HEK293 (cell line): ENCODE measurements around the gene ASB16.

Source experiments
- CTCF ChIA-PET: fragments of 350-600 bp; formaldehyde crosslinking; extraction: SDS; loops from one replicate; lab custom pipeline; 2021; ENCODE audit warnings: antibody characterized with exemption; lab: Yijun Ruan, JAX
- POLR2A ChIA-PET: fragments of 300-600 bp; formaldehyde crosslinking; extraction: SDS; loops from one replicate; lab custom pipeline; 2020; ENCODE audit warnings: antibody characterized with exemption, inconsistent platforms; lab: Yijun Ruan, JAX
- H3K27ac ChIP-seq: fragments of 200-500 bp; sonication (Bioruptor generic); 2 replicates; pipeline ENCODE4 v1.5.1; 2014; ENCODE audit warnings: low read depth, low read length, control low read depth, inconsistent platforms; ENCODE audit errors: extremely low read depth
- H3K36me3 ChIP-seq, 2 experiments: fragments of 200-500 bp in 1 of 2; sonication (Bioruptor generic) in 1 of 2; 1 replicate in 1 of 2; 2 replicates in 1 of 2; pipeline ENCODE4 v1.5.1; 2014 to 2017; ENCODE audit warnings: inconsistent platforms in 2 of 2, low read length in 2 of 2; ENCODE audit not compliant: control insufficient read depth in 2 of 2, insufficient read depth in 1 of 2
- H3K4me1 ChIP-seq: fragments of 200-500 bp; sonication (Bioruptor generic); 2 replicates; pipeline ENCODE4 v1.5.1; 2014; ENCODE audit warnings: mild to moderate bottlenecking, low read length, inconsistent platforms; ENCODE audit not compliant: control insufficient read depth, insufficient read depth
- H3K4me3 ChIP-seq: 2 replicates; pipeline ENCODE4 v1.5.1; 2011; ENCODE audit warnings: low read depth, mild to moderate bottlenecking, control low read depth, low read length, moderate library complexity
- H3K9me3 ChIP-seq: fragments of 200-500 bp; sonication (Bioruptor generic); 2 replicates; pipeline ENCODE4 v1.5.1; 2014; ENCODE audit warnings: low read depth, low read length, inconsistent platforms; ENCODE audit not compliant: control insufficient read depth, insufficient read depth
- ATF2 ChIP-seq: fragments of 450-650 bp; formaldehyde crosslinking; IDR thresholded peaks from 2 replicates; pipeline ENCODE4 v1.5.1; 2016; ENCODE audit warnings: missing biosample characterization, missing genetic modification characterization, low read depth
- PRDM1 ChIP-seq: fragments of 450-650 bp; formaldehyde crosslinking; IDR thresholded peaks from 2 replicates; pipeline ENCODE4; 2016; ENCODE audit warnings: missing biosample characterization, missing genetic modification characterization
- PRDM10 ChIP-seq: fragments of 450-650 bp; formaldehyde crosslinking; IDR thresholded peaks from 2 replicates; pipeline ENCODE4 v1.5.1; 2016; ENCODE audit warnings: missing biosample characterization, missing genetic modification characterization
- REST ChIP-seq: fragments of 450-650 bp; formaldehyde crosslinking; IDR thresholded peaks from 2 replicates; pipeline ENCODE4 v1.5.1; 2016; ENCODE audit warnings: missing biosample characterization, missing genetic modification characterization
- SETDB1 ChIP-seq: IDR thresholded peaks from one replicate; pipeline ENCODE4 v1.6.1; 2017; ENCODE audit warnings: mild to moderate bottlenecking, low read length, moderate library complexity, mixed read lengths; ENCODE audit not compliant: insufficient read length
- YY1 ChIP-seq: fragments of 450-650 bp; formaldehyde crosslinking; IDR thresholded peaks from 2 replicates; pipeline ENCODE4 v1.5.1; 2018; ENCODE audit warnings: missing biosample characterization, missing genetic modification characterization
- ZIC2 ChIP-seq: fragments of 450-650 bp; formaldehyde crosslinking; IDR thresholded peaks from 2 replicates; pipeline ENCODE4 v1.5.1; 2016; ENCODE audit warnings: missing biosample characterization, missing genetic modification characterization
- ZNF202 ChIP-seq: fragments of 450-650 bp; formaldehyde crosslinking; IDR thresholded peaks from 2 replicates; pipeline ENCODE4 v1.5.1; 2016; ENCODE audit warnings: missing biosample characterization, missing genetic modification characterization, borderline replicate concordance
- ZNF274 ChIP-seq, 2 experiments: fragments of 200-500 bp in 1 of 2; fragments of 450-650 bp in 1 of 2; sonication (Bioruptor generic) in 1 of 2; formaldehyde crosslinking in 1 of 2; IDR thresholded peaks; 2 replicates each; pipeline versions ENCODE4 v1.5.1 to v1.6.1; 2014 to 2016; ENCODE audit warnings: borderline replicate concordance in 1 of 2, inconsistent platforms in 1 of 2, low read length in 1 of 2, missing biosample characterization in 1 of 2, missing genetic modification characterization in 1 of 2
- ZNF324 ChIP-seq: fragments of 450-650 bp; formaldehyde crosslinking; IDR thresholded peaks from 2 replicates; pipeline ENCODE4 v1.5.1; 2016; ENCODE audit warnings: missing biosample characterization, missing genetic modification characterization
- ZNF549 ChIP-seq: fragments of 450-650 bp; IDR thresholded peaks from 2 replicates; pipeline ENCODE4 v1.5.1; 2018; ENCODE audit warnings: missing biosample characterization, missing genetic modification characterization, mild to moderate bottlenecking, inconsistent platforms, moderate library complexity
- ZNF558 ChIP-seq: fragments of 450-650 bp; formaldehyde crosslinking; IDR thresholded peaks from 2 replicates; pipeline ENCODE4 v1.5.1; 2016; ENCODE audit warnings: missing biosample characterization, missing genetic modification characterization
- ZNF600 ChIP-seq: fragments of 450-650 bp; formaldehyde crosslinking; IDR thresholded peaks from 2 replicates; pipeline ENCODE4 v1.5.1; 2016; ENCODE audit warnings: missing biosample characterization, missing genetic modification characterization
- ZNF791 ChIP-seq: fragments of 450-650 bp; formaldehyde crosslinking; IDR thresholded peaks from 2 replicates; pipeline ENCODE4 v1.5.1; 2016; ENCODE audit warnings: missing biosample characterization, missing genetic modification characterization

The ASB16 gene

GRCh38 chr17:44211281-44212265, 41.1 kb downstream of the ASB16 start:
- CTCF ChIA-PET, result interaction anchor here (0.6 to 3.7 kb wide), 7 partner anchors 28 to 300 kb away, joined by 3 to 33 read pairs (median 7); partner anchors contain the start of genes GRN and SLC25A39
- Histone ChIP-seq H3K9me3 (no peaks in the 10 kb centered on the region), H3K36me3 (peaks cover 39 to 98% of the 10 kb centered on the region in 2 experiments), H3K27ac (no peak overlapping the region), H3K4me3 (no peak overlapping the region), H3K4me1 (no peaks in the 10 kb centered on the region)
- POLR2A ChIA-PET, result interaction anchor here (1.1 to 4.1 kb wide), 4 partner anchors 9 to 134 kb away, joined by 3 to 23 read pairs (median 4); partner anchors contain the start of genes TMUB2 and UBTF
- no peak for TF ChIP-seq ZNF791 (tag by site-specific recombination)
- TF ChIP-seq ZNF600 (tag by site-specific recombination), result 0 out of 2 replicates have a peak, but pooled peaks have one; percentile 10

- POLR2A ChIA-PET, result interaction anchor here (0.6 to 4.1 kb wide), 7 partner anchors 8 to 133 kb away, joined by 3 to 23 read pairs (median 3); partner anchors contain the start of genes ATXN7L3, GRN, TMUB2 and UBTF
- TF ChIP-seq REST (tag by site-specific recombination) (no peak), ZNF324 (tag by site-specific recombination) (no peak), ZNF202 (tag by site-specific recombination) (no peak), SETDB1 (no peak)
- no peak overlapping the region for H3K4me3 ChIP-seq
- no peak overlapping the region for H3K27ac ChIP-seq
- no peaks in the 10 kb centered on the region for H3K9me3 ChIP-seq
- H3K4me1 ChIP-seq, result no peaks in the 10 kb centered on the region
- CTCF ChIA-PET, result interaction anchor here (0.6 to 2.6 kb wide), 4 partner anchors 16 to 783 kb away, joined by 3 to 13 read pairs (median 3); partner anchors contain the start of gene GRN
- H3K36me3 ChIP-seq, result peaks cover 34 to 95% of the 10 kb centered on the region in 2 experiments
These were observed 42.3 kb downstream of the ASB16 start for GRCh38 chr17:44212507-44213402.

- peaks cover 26 to 87% of the 10 kb centered on the region in 2 experiments for H3K36me3 ChIP-seq
- ChIA-PET POLR2A (interaction anchor here (0.6 to 1.8 kb wide), 4 partner anchors 14 to 287 kb away, joined by 3 to 7 read pairs (median 3); partner anchors contain the start of genes ATXN7L3 and GRN), CTCF (interaction anchor here (0.6 to 0.7 kb wide), 2 partner anchors 15 to 427 kb away, joined by 3 read pairs; no protein-coding TSS in a partner anchor)
- no peaks in the 10 kb centered on the region for H3K9me3 ChIP-seq
- no peak overlapping the region for H3K27ac ChIP-seq
- no peaks in the 10 kb centered on the region for H3K4me1 ChIP-seq
- H3K4me3 ChIP-seq, result no peak overlapping the region
- peak; percentile 44; the same call in 1 of the 2 replicates for TF ChIP-seq PRDM10 (tag by site-specific recombination)
- TF ChIP-seq ZNF558 (tag by site-specific recombination), result no peak
- TF ChIP-seq YY1 (tag by site-specific recombination), result no peak
- no peak for TF ChIP-seq ATF2 (tag by site-specific recombination)
- TF ChIP-seq ZNF549, result no peak
- 0 out of 2 replicates have a peak, but pooled peaks have one; percentile 44 for TF ChIP-seq PRDM1 (tag by site-specific recombination)
- peak; percentile 63 for TF ChIP-seq ZIC2 (tag by site-specific recombination)
- no peak for TF ChIP-seq ZNF274 (IDR thresholded peaks at IDR 0.05; ENCODE audit: low read length)
- 0 out of 2 replicates have a peak, but pooled peaks have one; percentile 39 for TF ChIP-seq ZNF274 (tag by site-specific recombination; IDR thresholded peaks at IDR 0.05; ENCODE audit: borderline replicate concordance)
These were observed 43.1 kb downstream of the ASB16 start for GRCh38 chr17:44213403-44214229.
